Sigmoid colon (tissue), 4 donors: Measurements from ENCODE around the gene GOLGA3.

Experiments
- POLR2A ChIP-seq, 2 donors: fragments of 450-650 bp; IDR thresholded peaks; one replicate each; pipeline ENCODE4 v1.6.1; 2016; ENCODE audit warnings: antibody characterized with exemption in 2 of 2, mild to moderate bottlenecking in 2 of 2, moderate library complexity in 2 of 2
- POLR2AphosphoS5 ChIP-seq, 4 donors: sonication (generic); formaldehyde crosslinking; IDR thresholded peaks; one replicate each; pipeline ENCODE4 v1.6.1; 2017; ENCODE audit warnings: antibody characterized with exemption in 4 of 4

- no peak for TF ChIP-seq POLR2AphosphoS5 (IDR thresholded peaks at IDR 0.05)
- TF ChIP-seq POLR2A (IDR thresholded peaks at IDR 0.05) = no peak
Measured at GRCh38 chr12:132804426-132804861, 24.2 kb downstream of the GOLGA3 start.
